Suprapubic skin (tissue), 3 donors: ENCODE data around the gene SOST.

Source experiments
- POLR2AphosphoS5 ChIP-seq, 3 donors: sonication (generic); formaldehyde crosslinking; IDR thresholded peaks; one replicate each; pipeline ENCODE4 v1.6.1; 2017; ENCODE audit warnings: antibody characterized with exemption in 3 of 3
- TF ChIP-seq, protein P1 (sequence below), 2 donors: fragments of 200-600 bp in 1 of 2; fragments of 450-650 bp in 1 of 2; sonication (generic) in 1 of 2; IDR thresholded peaks; one replicate each; pipeline ENCODE4 v1.5.1; 2016 to 2019; ENCODE audit warnings: antibody characterized with exemption in 2 of 2, mild to moderate bottlenecking in 1 of 2, moderate library complexity in 1 of 2

DNA sequence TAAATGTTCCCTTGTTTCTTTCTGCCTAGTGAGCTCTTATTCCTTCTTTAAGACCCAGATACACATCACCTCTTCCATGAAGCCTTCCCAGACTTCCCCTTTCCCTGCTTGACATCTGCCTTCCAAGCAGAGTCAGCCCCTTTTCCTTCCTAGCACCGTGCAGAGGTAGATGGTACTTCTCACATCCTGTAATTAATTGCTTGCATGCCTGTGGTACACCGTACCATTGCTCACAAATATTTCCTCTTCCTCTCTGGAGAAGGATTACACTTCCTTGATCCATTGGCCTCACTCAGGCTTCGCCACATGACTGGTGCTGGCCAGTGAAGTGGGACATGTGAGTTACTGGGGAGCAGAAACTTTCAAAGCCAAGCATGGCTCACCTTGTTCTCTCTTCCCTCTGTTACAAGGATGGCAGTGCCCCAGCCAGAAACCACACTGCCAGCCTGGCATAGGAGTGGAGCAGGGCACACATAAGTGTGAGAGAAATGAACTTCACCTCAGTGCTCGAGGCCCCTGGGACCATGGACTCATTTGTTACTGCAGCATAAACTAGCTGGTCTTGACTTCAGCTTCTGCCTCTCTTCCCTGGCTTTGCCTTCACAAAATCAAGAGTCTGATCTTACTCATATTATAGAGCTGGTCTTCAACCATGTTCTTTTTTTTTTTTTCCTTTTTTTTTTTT is 44.0 kb downstream of the SOST start:
- TF ChIP-seq, protein P1, sequence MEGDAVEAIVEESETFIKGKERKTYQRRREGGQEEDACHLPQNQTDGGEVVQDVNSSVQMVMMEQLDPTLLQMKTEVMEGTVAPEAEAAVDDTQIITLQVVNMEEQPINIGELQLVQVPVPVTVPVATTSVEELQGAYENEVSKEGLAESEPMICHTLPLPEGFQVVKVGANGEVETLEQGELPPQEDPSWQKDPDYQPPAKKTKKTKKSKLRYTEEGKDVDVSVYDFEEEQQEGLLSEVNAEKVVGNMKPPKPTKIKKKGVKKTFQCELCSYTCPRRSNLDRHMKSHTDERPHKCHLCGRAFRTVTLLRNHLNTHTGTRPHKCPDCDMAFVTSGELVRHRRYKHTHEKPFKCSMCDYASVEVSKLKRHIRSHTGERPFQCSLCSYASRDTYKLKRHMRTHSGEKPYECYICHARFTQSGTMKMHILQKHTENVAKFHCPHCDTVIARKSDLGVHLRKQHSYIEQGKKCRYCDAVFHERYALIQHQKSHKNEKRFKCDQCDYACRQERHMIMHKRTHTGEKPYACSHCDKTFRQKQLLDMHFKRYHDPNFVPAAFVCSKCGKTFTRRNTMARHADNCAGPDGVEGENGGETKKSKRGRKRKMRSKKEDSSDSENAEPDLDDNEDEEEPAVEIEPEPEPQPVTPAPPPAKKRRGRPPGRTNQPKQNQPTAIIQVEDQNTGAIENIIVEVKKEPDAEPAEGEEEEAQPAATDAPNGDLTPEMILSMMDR (IDR thresholded peaks at IDR 0.05), result no peak
- no peak for TF ChIP-seq POLR2AphosphoS5 (IDR thresholded peaks at IDR 0.05)
